Measurements from ENCODE around the gene SMIM33.
A peak's percentile ranks its signal among the peaks of the same experiment; 100 is the strongest.
"Not testable (repeated sequence)": the region's sequence is repeated elsewhere in the genome, so short reads cannot be mapped to it uniquely, and the experiment has no call there.

SMIM33 gene

GRCh38 chr5:139475865-139476617 is 5.2 kb downstream of the SMIM33 start:
- Histone ChIP-seq H3K27me3 (ENCODE audit: insufficient read depth, low read depth, severe bottlenecking) (no peaks in the 10 kb centered on the region), H3K36me3 (no peaks in the 10 kb centered on the region), H3K27ac (peak overlapping the region; percentile 78), H3K4me3 (ENCODE audit: low read depth, low read length) (no peak overlapping the region), H3K9me3 (ENCODE audit: severe bottlenecking) (no peaks in the 10 kb centered on the region)
- no peak for TF ChIP-seq CTCF (IDR thresholded peaks at IDR 0.05; ENCODE audit: low read depth, low read length)
- no peak for DNase-seq

GRCh38 chr5:139478657-139479423 is 8.0 kb downstream of the SMIM33 start:
- H3K36me3 ChIP-seq; H3K9me3 ChIP-seq (ENCODE audit: severe bottlenecking); H3K4me3 ChIP-seq (ENCODE audit: low read depth, low read length); H3K27me3 ChIP-seq (ENCODE audit: insufficient read depth, low read depth, severe bottlenecking): not testable (repeated sequence)
- peak; percentile 55 for DNase-seq
- peak overlapping the region; percentile 57 for H3K27ac ChIP-seq

GRCh38 chr5:139479729-139480128 is 8.9 kb downstream of the SMIM33 start:
- peak overlapping the region; percentile 64 for H3K27ac ChIP-seq
- H3K4me3 ChIP-seq (ENCODE audit: low read depth, low read length); H3K9me3 ChIP-seq (ENCODE audit: severe bottlenecking); DNase-seq; H3K36me3 ChIP-seq; H3K27me3 ChIP-seq (ENCODE audit: insufficient read depth, low read depth, severe bottlenecking): not testable (repeated sequence)

GRCh38 chr5:139481122-139481533 is 10.3 kb downstream of the SMIM33 start:
- Histone ChIP-seq H3K4me3 (ENCODE audit: low read depth, low read length) (no peak overlapping the region), H3K9me3 (ENCODE audit: severe bottlenecking) (no peaks in the 10 kb centered on the region), H3K27me3 (ENCODE audit: insufficient read depth, low read depth, severe bottlenecking) (no peaks in the 10 kb centered on the region), H3K27ac (peak overlapping the region; percentile 64), H3K36me3 (no peaks in the 10 kb centered on the region)
- no peak for TF ChIP-seq CTCF (IDR thresholded peaks at IDR 0.05; ENCODE audit: low read depth, low read length)
- no peak for DNase-seq

- Histone ChIP-seq H3K27ac (no peak overlapping the region), H3K27me3 (ENCODE audit: insufficient read depth, low read depth, severe bottlenecking) (no peaks in the 10 kb centered on the region), H3K36me3 (no peaks in the 10 kb centered on the region), H3K9me3 (ENCODE audit: severe bottlenecking) (no peaks in the 10 kb centered on the region), H3K4me3 (ENCODE audit: low read depth, low read length) (no peak overlapping the region)
- TF ChIP-seq CTCF (IDR thresholded peaks at IDR 0.05; ENCODE audit: low read depth, low read length): no peak
- no peak for DNase-seq
These were observed 10.8 kb downstream of the SMIM33 start for GRCh38 chr5:139481580-139482049.

GRCh38 chr5:139482050-139482889 is 11.5 kb downstream of the SMIM33 start, which contains the start of gene STING1:
TSS of gene STING1 (minus strand) at chr5:139482758. CDS start at chr5:139481704, 1,054 bp downstream.
- no peaks in the 10 kb centered on the region for H3K27me3 ChIP-seq (ENCODE audit: insufficient read depth, low read depth, severe bottlenecking)
- H3K4me3 ChIP-seq (ENCODE audit: low read depth, low read length): no peak within 1 kb of the TSS
- no peak for DNase-seq
- no peaks in the 10 kb centered on the region for H3K36me3 ChIP-seq
- no peak for TF ChIP-seq CTCF (IDR thresholded peaks at IDR 0.05; ENCODE audit: low read depth, low read length)
- H3K9me3 ChIP-seq (ENCODE audit: severe bottlenecking): no peaks in the 10 kb centered on the region
- H3K27ac ChIP-seq: no peak within 1 kb of the TSS

GRCh38 chr5:139482890-139483208 is 12.0 kb downstream of the SMIM33 start:
- H3K27ac ChIP-seq; H3K36me3 ChIP-seq; DNase-seq; H3K27me3 ChIP-seq (ENCODE audit: insufficient read depth, low read depth, severe bottlenecking); H3K4me3 ChIP-seq (ENCODE audit: low read depth, low read length); H3K9me3 ChIP-seq (ENCODE audit: severe bottlenecking): not testable (repeated sequence)
